ENCODE data around the gene UGT2B28.
"Not testable (repeated sequence)": the region's sequence is repeated elsewhere in the genome, so short reads cannot be mapped to it uniquely, and the experiment has no call there.

UGT2B28 gene

GRCh38 chr4:69343558-69344420, 63.5 kb downstream of the UGT2B28 start:
- not testable (repeated sequence) for DNase-seq (ENCODE audit: low spot score)
